ENCODE measurements around the gene MAN2B2.
"Not testable (repeated sequence)": the region's sequence is repeated elsewhere in the genome, so short reads cannot be mapped to it uniquely, and the experiment has no call there.

The MAN2B2 gene

GRCh38 chr4:6617246-6617645, 42.3 kb downstream of the MAN2B2 start:
- DNase-seq (ENCODE audit: low read depth), result no peak

GRCh38 chr4:6618386-6619115, 43.6 kb downstream of the MAN2B2 start:
- DNase-seq (ENCODE audit: low read depth), result no peak

- DNase-seq (ENCODE audit: low read depth), result no peak
Measured at GRCh38 chr4:6619116-6619465, 44.1 kb downstream of the MAN2B2 start.

GRCh38 chr4:6619466-6620255, 44.7 kb downstream of the MAN2B2 start:
- no peak for DNase-seq (ENCODE audit: low read depth)

- DNase-seq (ENCODE audit: low read depth), result no peak
Measured at GRCh38 chr4:6620296-6620695, 45.3 kb downstream of the MAN2B2 start.

DNA sequence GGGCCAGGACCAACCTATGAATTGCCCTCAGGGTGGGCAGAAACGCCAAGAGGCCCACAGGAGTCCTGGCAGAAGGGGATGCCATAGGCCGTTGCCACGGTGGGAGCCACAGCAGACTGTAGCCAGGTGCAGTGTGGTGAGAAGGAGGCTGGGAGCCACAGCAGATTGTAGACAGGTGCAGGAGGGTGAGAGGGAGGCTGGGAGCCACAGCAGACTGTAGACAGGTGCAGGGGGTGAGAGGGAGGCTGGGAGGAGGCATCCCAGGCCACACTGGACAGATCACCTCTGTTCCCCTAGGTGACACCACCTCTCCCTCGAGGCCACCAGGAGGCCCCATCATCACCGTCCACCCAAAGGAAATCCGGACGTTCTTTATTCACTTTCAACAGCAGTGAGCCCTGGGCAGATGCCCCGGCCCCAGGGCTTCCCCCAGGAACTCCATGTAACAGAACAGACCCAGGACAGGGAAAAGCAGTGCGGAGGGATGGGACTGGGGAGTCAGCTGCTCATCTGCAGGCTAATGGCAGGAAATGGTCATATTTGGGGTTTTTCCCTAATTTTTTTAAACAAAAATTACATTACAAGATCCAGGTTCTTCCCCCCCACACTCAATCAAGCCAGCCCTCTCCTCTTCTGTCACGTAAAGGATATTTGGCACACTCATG, 46.0 kb downstream of the MAN2B2 start:
- DNase-seq (ENCODE audit: low read depth), result no peak

DNA sequence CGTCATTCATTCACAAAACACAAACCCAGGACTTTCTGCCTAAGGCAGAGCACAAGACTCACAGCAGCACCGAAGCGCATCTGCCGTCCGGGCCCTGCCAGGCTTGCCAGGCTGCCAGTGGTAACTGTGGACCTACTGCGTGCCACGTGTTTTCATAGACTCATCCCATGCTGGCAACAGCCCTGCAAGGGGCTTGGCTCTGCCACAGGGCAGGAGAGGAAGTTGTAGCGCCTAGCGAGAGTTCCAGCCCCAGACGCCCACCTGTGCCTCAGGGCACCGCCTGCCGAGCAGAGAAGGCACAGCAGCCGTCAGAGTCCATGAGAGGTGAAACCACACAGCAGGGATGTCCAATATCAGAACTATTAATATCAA, 46.6 kb downstream of the MAN2B2 start:
- DNase-seq (ENCODE audit: low read depth), result no peak

DNA sequence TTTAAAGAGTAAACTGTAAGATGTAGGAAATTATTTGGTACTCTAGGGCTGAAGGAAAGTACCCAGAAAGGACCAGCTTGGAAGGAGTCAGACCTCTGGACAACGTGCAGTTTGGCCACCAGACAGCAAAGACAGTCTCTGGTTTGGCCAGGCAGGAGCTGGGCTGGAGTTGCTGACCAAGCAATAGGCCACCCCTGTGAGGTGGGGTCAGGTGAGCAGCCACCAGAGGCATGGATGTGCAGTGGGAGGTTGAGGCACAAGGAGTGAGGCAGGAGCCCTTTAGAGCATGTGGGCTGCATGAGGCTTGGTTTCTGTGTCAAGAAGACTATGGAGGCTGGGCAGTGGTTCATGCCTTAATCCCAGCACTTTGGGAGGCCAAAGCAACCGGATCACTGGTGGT, 47.8 kb downstream of the MAN2B2 start:
- no peak for DNase-seq (ENCODE audit: low read depth)

DNA sequence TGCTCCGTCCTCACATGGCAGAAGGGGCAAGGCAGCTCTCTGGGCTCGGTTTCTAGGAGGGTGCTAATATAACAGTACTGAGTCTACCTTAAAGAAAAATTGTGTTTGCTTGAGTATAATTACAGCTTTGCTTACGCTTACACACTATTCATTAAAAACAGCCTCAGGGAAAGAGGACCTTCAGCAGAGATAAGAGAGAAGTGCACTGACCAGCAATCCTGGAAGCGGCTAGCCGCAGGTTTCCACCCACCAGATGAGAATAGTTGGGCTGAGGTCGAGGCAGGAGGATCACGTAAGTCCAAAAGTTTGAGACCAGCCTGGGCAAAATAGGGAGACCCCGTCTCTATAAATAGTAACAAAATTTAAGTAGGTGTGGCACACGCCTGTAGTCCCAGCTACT, 50.3 kb downstream of the MAN2B2 start:
- DNase-seq (ENCODE audit: low read depth), result no peak

DNA sequence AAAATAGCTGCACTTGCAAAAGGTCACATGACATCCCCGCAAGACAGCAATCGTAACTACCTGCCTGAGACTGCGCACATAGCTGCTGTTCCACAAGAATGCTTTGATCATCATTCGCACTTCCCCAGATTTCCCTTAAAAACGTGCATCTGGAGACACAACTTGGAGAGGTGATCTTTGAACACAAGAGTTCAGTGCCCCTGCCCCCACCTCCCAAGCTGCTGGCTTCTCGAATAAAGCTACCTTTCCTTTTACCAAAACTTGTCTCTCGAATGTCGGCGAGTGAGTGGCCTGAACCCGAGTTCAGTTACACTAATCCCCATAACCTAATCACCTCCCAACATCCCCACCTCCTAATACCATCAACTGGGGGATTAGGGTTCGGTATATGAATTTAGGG, 51.1 kb downstream of the MAN2B2 start:
- DNase-seq (ENCODE audit: low read depth), result no peak

DNA sequence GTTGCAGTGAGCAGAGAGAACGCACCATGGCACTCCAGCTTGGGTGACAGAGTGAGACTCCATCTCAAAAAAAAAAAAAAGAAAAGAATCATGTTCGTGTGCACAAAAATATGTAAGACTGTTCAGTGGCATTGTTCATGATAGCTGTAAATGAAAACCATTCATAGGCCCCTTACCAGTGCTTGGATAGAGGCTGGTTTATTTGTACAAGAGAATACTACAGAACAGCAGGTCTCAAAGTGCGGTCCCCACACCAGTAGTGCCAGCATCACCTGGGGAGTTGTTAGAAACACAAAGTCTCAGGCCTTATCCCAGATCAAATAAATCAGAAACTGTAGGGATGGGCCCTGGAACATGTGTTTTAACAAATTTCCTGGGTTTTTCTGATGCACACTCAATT, 52.8 kb downstream of the MAN2B2 start:
- no peak for DNase-seq (ENCODE audit: low read depth)

- not testable (repeated sequence) for DNase-seq (ENCODE audit: low read depth)
Measured at GRCh38 chr4:6628484-6628883, 53.5 kb downstream of the MAN2B2 start.

- no peak for DNase-seq (ENCODE audit: low read depth)
Measured at GRCh38 chr4:6632125-6632524, 57.1 kb downstream of the MAN2B2 start.

DNA sequence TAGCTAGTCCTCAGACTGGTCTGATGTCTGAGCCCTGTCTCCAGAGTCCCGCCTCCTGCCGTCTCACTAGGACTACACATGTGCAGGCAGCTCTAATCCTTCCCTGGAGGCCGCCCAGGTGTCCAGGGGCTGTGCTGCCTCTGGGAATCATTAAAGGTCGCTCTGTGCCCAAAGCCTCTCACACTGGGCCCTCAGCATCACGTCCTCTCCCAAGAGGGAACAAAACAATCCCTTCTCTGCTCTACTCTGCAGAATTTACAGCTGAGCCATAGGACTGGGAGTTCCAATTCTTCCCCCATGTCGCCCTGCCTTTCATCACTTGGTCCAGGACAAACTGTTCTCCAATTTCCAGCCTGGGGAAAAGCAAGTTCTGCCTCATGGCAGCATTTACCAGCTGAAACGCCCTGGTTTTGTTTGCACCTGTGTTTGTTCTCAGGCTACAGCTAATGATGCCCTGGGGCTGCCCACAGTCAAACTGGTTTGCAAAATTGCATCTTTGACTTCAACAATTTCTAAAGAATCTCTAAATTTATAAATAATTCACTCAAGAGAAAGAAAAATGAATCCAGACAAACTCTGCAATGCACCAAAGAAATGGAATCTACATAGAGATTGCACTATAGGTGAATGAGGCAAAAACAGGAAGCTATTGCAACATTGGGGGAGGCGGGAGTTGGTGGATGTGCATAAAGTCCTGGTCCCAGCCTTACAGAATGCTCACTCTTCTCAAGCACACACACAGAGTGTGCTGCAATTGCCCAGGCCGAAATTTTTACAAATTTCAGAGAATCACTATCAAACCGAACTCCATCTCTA, 58.3 kb downstream of the MAN2B2 start:
- DNase-seq (ENCODE audit: low read depth), result peak; percentile 38

DNA sequence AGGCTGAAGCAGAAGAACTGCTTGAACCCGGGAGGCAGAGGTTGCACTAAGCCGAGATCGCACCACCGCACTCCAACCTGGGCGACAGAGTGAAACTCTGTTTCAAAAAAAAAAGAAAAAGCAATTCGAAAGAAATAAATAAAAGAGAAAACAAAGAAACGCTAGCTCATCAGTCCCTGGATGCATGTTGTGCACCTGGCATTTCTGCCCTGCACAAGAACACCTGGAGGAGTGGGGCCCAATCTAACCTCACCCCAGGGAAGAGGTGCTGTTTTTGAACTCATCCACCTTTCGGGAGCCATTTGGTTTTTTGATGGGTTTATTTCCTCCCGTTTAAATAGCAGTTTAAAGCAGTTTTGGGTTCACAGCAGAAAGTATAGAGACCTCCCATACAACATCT, 59.8 kb downstream of the MAN2B2 start:
- DNase-seq (ENCODE audit: low read depth), result no peak

DNA sequence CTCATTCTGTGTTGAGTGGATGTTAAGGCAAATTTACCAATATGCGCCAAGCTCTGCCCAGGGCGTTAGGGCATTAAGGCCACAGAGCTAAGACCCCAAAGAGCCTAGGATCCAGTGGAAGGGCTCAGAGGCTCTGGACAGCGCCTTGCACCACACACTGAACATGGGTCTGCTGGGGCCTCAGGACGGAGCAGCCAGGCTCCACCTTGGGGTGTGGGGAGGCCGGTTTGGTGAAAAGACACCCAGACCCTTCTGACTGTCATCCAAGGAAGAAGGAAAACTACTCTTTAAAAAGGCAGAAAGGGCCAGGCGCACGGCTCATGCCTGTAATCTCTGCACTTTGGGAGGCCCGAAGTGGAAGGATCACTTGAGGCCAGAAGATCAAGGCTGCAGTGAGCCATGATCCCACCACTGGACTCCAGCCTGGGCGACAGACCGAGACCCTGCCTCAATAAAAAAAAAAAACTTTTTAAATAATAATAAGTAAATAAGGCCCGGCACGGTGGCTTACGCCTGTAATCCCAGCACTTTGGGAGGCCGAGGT, 64.2 kb downstream of the MAN2B2 start:
- no peak for DNase-seq (ENCODE audit: low read depth)

DNA sequence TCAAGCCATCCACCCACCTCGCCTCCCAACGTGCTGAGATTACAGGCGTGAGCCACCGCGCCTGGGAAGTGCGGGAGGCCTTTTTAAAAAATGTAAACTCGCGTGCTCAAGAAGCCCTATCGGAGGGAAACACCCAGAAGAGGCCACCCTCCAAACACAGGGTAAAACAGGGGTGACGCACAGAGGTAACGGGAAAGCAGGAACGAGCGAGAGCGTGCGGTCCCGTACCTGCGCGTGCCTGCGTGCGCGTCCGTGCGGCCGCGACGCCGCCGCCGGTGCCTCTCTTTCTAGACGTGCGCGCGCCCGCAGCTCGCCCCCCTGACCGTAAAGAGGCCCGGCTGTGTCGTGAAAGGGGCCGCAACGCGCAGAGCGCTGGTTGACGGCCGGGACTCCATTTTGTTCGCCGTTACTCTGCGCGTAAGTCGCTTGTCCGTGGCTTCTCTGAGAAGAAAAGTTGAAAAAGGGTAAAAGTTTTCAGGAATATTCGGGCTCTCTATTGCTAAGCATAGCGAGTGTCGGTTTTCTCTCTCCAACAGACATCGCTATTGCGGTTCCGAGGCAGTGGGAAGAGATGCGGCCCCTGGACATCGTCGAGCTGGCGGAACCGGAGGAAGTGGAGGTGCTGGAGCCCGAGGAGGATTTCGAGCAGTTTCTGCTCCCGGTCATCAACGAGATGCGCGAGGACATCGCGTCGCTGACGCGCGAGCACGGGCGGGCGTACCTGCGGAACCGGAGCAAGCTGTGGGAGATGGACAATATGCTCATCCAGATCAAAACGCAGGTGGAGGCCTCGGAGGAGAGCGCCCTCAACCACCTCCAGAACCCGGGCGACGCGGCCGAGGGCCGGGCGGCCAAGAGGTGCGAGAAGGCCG, 65.5 kb downstream of the MAN2B2 start, which contains the start of gene MRFAP1:
Gene MRFAP1 (plus strand): TSS at position 394 of the 872 bp plus-strand sequence. CDS start 178 bp downstream, at position 572.
- peak; percentile 94 for DNase-seq (ENCODE audit: low read depth)

- DNase-seq (ENCODE audit: low read depth), result peak; percentile 32
Measured at GRCh38 chr4:6641164-6641970, 66.4 kb downstream of the MAN2B2 start.

DNA sequence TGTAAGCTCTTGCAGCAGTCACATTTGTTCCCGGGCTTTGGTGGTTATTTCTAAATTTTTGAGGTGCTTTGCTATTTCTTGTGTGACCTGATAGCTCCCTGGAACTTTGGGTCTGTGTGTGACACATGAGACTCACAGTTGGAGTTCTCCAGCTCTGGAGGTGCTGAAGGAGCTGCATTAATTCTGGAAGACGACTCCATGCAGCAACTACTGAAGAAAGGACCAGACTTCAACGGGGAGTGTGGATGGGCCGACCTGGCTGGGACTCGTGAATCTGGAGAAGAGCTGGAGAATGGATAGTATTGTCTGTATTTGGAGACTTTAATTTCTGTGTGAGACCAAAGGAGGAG, 67.0 kb downstream of the MAN2B2 start:
- no peak for DNase-seq (ENCODE audit: low read depth)
